ENCODE data around the gene TRIM29. TPM values are rescaled to one million over a fixed set of nuclear protein-coding genes. Genes with fewer than 3 reads are reported as not detected.

The TRIM29 gene
- total RNA-seq, 1 donor from 2014 or later, result 0.11 TPM

- H3K4me1 Mint-ChIP-seq, result peaks cover 41% of the 10 kb centered on the region
- H3K9me3 Mint-ChIP-seq, result no peaks in the 10 kb centered on the region
- Histone ChIP-seq H3K36me3 (no peaks in the 10 kb centered on the region), H3K9me3 (ENCODE audit: low read depth) (no peaks in the 10 kb centered on the region), H3K4me1 (peaks cover 29% of the 10 kb centered on the region), H4K20me1 (ENCODE audit: low read depth) (no peaks in the 10 kb centered on the region), H3K4me2 (no peak overlapping the region), H3K27me3 (peaks cover 45% of the 10 kb centered on the region), H2AFZ (replicated peaks) (no peak overlapping the region), H3K9ac (no peak overlapping the region), H3F3A (ENCODE audit: low read depth) (peaks cover 26% of the 10 kb centered on the region), H3K4me3 (no peak overlapping the region), H3K27ac (no peak overlapping the region), H3K79me2 (ENCODE audit: low read depth) (no peaks in the 10 kb centered on the region)
- peaks cover 19% of the 10 kb centered on the region for H3K27me3 Mint-ChIP-seq (ENCODE audit: insufficient read depth, low read depth)
- no peaks in the 10 kb centered on the region for H3K36me3 Mint-ChIP-seq
- no peak for DNase-seq (ENCODE audit: low spot score)
- no peak overlapping the region for H3K27ac Mint-ChIP-seq
- H3K4me3 Mint-ChIP-seq, result no peak overlapping the region
- TF ChIP-seq CTCF (IDR thresholded peaks at IDR 0.05) (no peak), EZH2phosphoT487 (IDR thresholded peaks at IDR 0.05) (no peak), EZH2 (IDR thresholded peaks at IDR 0.05) (no peak)
Measured at GRCh38 chr11:120095516-120095915, 42.4 kb downstream of the TRIM29 start.

- Histone ChIP-seq H4K20me1 (ENCODE audit: low read depth) (no peaks in the 10 kb centered on the region), H3K79me2 (ENCODE audit: low read depth) (no peaks in the 10 kb centered on the region), H3K27ac (no peak overlapping the region), H3K4me3 (no peak overlapping the region), H3K4me1 (peaks cover 6% of the 10 kb centered on the region), H3K4me2 (no peak overlapping the region), H2AFZ (replicated peaks) (no peak overlapping the region), H3K27me3 (peaks cover 14% of the 10 kb centered on the region), H3K36me3 (no peaks in the 10 kb centered on the region), H3K9me3 (ENCODE audit: low read depth) (no peaks in the 10 kb centered on the region), H3F3A (ENCODE audit: low read depth) (peaks cover 10% of the 10 kb centered on the region), H3K9ac (no peak overlapping the region)
- Mint-ChIP-seq H3K4me3 (no peak overlapping the region), H3K4me1 (peaks cover 19% of the 10 kb centered on the region), H3K27ac (no peak overlapping the region), H3K36me3 (no peaks in the 10 kb centered on the region), H3K27me3 (ENCODE audit: insufficient read depth, low read depth) (peaks cover 7% of the 10 kb centered on the region), H3K9me3 (peaks cover 2% of the 10 kb centered on the region)
- DNase-seq (ENCODE audit: low spot score), result no peak
- no peak for TF ChIP-seq EZH2 (IDR thresholded peaks at IDR 0.05)
Measured at GRCh38 chr11:120091701-120092100, 46.2 kb downstream of the TRIM29 start.

DNA sequence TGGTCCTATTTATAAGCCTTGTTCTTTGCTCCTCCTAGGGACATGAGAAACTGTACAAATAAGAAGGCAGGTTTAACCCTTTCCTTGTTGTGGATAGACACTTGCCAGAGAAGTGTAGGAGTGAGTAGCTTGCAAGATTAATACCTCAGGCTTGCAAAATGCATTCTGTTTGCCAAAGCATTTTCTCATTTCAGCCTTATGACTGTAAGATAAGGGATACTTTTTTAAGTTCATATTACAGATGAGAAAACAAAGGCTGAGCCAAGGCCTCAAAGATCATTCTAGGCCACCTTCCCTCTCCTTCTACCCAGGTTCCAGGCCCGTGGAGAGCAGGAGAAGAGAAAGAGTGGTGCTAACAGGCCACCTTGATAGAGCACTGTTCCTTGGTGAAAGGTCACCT is 46.8 kb downstream of the TRIM29 start:
- peaks cover 4% of the 10 kb centered on the region for H3F3A ChIP-seq (ENCODE audit: low read depth)
- H2AFZ ChIP-seq (replicated peaks), result no peak overlapping the region
- H3K36me3 ChIP-seq, result no peaks in the 10 kb centered on the region
- DNase-seq (ENCODE audit: low spot score), result no peak
- peaks cover 1% of the 10 kb centered on the region for H3K9me3 ChIP-seq (ENCODE audit: low read depth)
- peaks cover 6% of the 10 kb centered on the region for H3K9me3 Mint-ChIP-seq
- H3K4me1 ChIP-seq, result peaks cover under 1% of the 10 kb centered on the region
- no peak overlapping the region for H3K27ac ChIP-seq
- no peak overlapping the region for H3K4me2 ChIP-seq
- H3K4me1 Mint-ChIP-seq, result peaks cover 19% of the 10 kb centered on the region
- H4K20me1 ChIP-seq (ENCODE audit: low read depth), result no peaks in the 10 kb centered on the region
- peaks cover 13% of the 10 kb centered on the region for H3K27me3 ChIP-seq
- H3K4me3 ChIP-seq, result no peak overlapping the region
- H3K9ac ChIP-seq, result no peak overlapping the region
- TF ChIP-seq CTCF (IDR thresholded peaks at IDR 0.05), result no peak
- H3K36me3 Mint-ChIP-seq, result no peaks in the 10 kb centered on the region
- H3K27me3 Mint-ChIP-seq (ENCODE audit: insufficient read depth, low read depth), result peaks cover 6% of the 10 kb centered on the region
- no peak overlapping the region for H3K4me3 Mint-ChIP-seq
- H3K79me2 ChIP-seq (ENCODE audit: low read depth), result no peaks in the 10 kb centered on the region
- H3K27ac Mint-ChIP-seq, result no peak overlapping the region

GRCh38 chr11:120090411-120090810 is 47.5 kb downstream of the TRIM29 start:
- peaks cover 25% of the 10 kb centered on the region for H3K4me1 Mint-ChIP-seq
- peaks cover 5% of the 10 kb centered on the region for H3K9me3 ChIP-seq (ENCODE audit: low read depth)
- H3F3A ChIP-seq (ENCODE audit: low read depth), result no peaks in the 10 kb centered on the region
- TF ChIP-seq EZH2phosphoT487 (IDR thresholded peaks at IDR 0.05) (no peak), EZH2 (IDR thresholded peaks at IDR 0.05) (no peak), CTCF (IDR thresholded peaks at IDR 0.05) (no peak)
- H3K4me3 Mint-ChIP-seq, result no peak overlapping the region
- H3K27ac Mint-ChIP-seq, result no peak overlapping the region
- H3K9ac ChIP-seq, result no peak overlapping the region
- no peak overlapping the region for H3K4me2 ChIP-seq
- DNase-seq (ENCODE audit: low spot score), result no peak
- no peaks in the 10 kb centered on the region for H3K4me1 ChIP-seq
- H3K27me3 Mint-ChIP-seq (ENCODE audit: insufficient read depth, low read depth), result peaks cover 11% of the 10 kb centered on the region
- no peak overlapping the region for H2AFZ ChIP-seq (replicated peaks)
- H3K4me3 ChIP-seq, result no peak overlapping the region
- H3K27ac ChIP-seq, result no peak overlapping the region
- no peaks in the 10 kb centered on the region for H3K79me2 ChIP-seq (ENCODE audit: low read depth)
- peaks cover 6% of the 10 kb centered on the region for H3K27me3 ChIP-seq
- peaks cover 5% of the 10 kb centered on the region for H3K36me3 Mint-ChIP-seq
- H4K20me1 ChIP-seq (ENCODE audit: low read depth), result no peaks in the 10 kb centered on the region
- H3K9me3 Mint-ChIP-seq, result peaks cover 12% of the 10 kb centered on the region
- H3K36me3 ChIP-seq, result no peaks in the 10 kb centered on the region

Measured in neural progenitor cell (in vitro differentiated cells).